Stimulated activated CD4-positive, alpha-beta T cell treated with anti-CD3 and anti-CD28 coated beads, Interleukin-15, amount 100 ng/mL, for 24 hours (primary cell): ENCODE measurements around the gene SLC22A2.
"Not testable (repeated sequence)": the region's sequence is repeated elsewhere in the genome, so short reads cannot be mapped to it uniquely, and the experiment has no call there.

Experiments
- DNase-seq: peaks from one replicate; pipeline ENCODE4 v3.0.0-alpha.2; 2020

The SLC22A2 gene

GRCh38 chr6:160258346-160259142, at the start of gene SLC22A2:
Gene SLC22A2, minus strand, starts transcription at chr6:160258821. Its CDS starts 64 bp downstream, at chr6:160258757.
- DNase-seq, result no peak

DNA sequence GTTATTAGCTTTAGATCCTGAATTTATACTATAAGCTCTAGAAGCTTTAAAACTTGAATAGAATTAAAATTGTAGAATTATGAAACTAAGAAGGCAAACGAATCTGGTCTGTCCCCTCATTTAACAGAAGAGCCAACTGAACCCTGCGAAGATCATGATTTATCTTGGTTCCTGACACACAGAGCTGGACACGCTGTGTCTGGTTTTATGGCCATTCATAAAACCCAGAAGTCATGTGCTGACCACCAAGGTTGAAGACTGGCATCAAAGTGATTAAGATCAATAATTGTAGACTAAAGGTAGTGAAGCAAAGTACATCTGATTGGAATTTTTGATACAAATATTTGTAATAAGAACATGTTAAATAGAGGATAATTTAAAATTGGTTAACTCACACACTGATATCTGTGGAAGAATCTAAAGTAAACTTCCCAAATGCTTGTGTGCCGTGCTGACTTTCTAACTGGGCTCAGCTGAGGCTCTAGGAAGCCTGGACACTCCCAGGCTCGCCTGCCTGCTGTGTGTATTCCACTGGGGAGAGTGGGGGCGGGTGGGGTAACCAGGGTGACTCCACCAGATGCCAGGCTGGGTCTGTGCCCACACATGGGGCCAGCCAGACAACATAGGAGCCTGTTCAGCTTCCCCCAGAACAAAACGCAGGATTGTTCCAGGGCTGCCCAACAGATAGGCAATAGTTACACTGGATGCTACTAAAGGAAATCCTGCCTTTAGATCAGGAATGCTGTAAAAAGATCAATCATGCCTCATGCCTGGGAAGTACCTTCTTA, 47.5 kb upstream of the SLC22A2 start:
- no peak for DNase-seq

- DNase-seq, result no peak
These were observed 45.2 kb upstream of the SLC22A2 start for GRCh38 chr6:160303806-160304205.

DNA sequence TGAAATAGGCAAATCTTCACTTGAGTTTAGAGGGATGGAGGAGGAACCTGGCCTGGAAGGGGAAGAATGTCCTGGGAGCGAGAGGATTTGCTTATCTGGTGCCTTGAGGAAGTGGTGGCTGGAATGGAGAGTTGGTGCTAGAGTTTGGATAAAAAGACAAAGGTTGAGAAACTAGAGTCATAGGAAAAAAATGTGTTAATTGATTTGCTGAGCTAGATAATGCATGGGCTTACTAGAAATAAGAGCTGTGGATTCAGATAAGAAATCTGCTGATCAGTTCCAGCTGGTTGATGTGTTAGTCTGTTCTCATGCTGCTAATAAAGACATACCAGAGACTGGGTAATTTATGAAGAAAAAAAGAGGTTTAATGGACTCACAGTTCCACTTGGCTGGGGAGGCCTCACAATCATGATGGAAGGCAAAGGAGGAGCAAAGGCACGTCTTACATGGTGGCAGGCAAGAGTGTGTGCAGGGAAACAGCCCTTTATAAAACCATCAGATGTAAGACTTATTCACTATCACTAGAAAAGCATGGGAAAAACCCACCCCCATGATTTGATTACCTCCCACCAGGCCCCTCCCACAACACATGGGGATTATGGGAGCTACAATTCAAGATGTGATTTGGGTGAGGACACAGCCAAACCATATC, 43.9 kb upstream of the SLC22A2 start:
- not testable (repeated sequence) for DNase-seq

DNA sequence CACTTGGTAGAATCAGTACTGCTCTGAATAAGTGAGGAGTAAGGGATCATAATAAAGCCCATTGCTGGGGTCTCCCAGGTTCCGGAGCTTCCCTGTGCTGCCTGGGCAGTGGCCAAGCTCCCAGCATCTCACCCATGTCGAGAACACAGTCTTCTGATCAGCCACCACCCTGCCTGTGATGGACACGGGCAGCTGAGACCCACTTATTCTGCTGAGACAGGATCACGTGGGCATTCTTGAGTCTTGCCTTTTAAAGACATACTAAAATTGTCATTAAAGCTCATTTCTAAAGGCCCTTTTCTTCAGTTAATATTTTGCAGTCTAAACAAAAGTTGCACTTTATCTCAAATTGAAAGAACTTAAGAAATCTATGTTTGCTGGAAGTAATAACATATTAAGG, 42.7 kb upstream of the SLC22A2 start:
- no peak for DNase-seq

DNA sequence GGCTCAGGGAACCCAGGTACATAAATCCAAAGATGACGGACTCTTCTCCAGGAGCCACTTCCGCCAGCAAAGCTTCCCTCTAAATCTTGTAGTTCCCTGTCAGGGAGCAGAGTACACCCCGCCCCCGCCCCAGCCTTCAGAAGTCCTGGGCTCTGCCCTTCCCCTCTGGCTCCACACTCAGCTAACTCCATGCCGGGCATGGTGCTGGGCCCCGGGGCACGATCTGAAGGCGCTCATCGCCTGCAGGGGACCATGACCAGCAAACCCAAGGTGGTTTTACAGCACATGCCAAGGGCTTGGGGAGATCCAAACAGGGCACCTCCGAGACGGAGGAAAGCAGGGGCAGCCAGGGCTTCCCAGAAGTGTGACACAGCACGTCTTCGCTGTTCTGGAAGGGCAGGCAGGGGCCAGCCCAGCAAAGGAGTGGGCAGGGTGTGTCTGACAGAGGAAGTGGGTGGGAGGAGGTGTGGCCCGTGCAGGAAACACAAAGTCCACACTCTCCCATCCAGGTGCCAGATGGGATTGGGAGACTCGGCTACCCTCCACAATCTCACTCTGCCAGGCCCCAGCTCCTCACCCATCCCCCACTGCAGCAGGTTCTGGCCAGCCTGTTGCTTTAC, 41.6 kb upstream of the SLC22A2 start:
- no peak for DNase-seq

GRCh38 chr6:160299559-160299958, 40.9 kb upstream of the SLC22A2 start:
- DNase-seq, result no peak

DNA sequence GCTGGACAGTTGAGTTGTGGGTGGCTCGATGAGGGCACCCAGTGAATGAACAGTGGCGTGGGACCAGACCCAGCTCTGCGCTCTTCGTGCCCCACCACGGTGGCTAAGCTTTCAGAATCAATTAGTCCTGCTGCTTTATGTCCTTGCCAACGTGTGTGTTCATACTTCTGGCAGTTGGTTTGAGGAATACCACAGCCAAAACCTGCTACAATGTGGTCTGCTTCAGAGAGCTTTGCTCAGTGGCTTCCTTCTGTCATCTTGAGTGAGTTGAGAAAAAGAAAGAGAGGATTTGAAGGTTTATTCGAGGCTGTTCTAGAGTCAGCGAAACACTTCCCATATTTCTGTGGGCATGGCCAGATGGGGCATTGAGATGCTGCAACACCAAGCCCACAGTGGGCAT, 39.5 kb upstream of the SLC22A2 start:
- no peak for DNase-seq

- no peak for DNase-seq
These were observed 38.7 kb upstream of the SLC22A2 start for GRCh38 chr6:160297310-160297709.

DNA sequence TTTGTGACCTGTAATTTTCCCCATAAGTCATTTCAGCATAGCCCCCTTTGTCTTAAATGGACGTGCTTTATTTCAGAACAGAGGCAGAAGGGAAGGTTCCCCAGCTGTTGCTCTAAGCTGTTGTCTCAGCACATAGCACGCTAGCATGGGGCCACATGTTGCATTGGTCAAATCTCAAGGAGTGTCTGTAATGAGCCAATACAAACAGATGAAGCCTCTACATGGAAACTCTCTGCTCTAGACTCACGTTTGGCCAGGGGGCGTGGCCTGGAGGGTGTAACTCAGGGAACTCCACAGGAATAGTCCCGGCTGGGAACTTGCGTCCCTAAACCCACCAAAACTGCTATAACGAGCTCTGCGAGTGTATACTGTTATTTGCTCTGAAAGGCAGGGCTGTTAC, 35.2 kb upstream of the SLC22A2 start:
- no peak for DNase-seq

GRCh38 chr6:160285541-160286105, 27.0 kb upstream of the SLC22A2 start:
- DNase-seq, result no peak

DNA sequence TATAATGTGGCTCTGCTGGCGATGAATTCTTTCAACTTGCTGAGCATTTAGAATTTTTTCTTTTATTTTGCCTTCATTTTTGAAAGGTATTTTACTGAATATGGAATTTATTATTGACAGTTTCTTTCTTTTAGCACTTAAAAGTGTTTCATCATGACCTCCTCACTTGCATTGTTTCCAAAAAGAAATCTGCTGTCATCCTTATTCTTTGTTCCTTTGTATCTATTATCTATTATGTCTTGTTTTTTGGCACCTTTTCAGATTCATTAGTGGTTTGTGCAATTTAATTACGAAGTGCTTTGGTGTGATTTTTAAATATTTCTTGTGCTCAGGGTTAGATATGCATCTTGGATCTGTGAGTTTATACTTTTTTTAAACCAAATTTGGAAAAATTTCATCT, 26.0 kb upstream of the SLC22A2 start:
- no peak for DNase-seq

DNA sequence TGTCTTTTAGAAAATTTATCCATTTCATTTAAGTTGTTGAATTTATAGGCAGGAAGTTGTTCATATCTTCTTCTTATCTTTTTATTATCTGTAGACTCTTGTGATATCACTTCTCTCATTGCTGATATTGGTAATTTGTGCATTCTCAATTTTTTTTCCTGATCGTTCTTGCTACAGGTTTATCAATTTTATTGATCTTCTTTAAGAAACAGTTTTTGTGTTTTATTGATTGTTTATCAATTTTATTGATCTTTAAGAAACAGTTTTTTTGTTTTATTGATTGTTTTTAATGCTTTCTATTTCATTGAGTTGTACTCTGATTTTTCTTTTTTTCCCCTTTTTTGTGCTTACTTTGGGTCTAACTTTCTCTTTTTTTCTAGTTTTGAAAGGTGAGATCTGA, 23.8 kb upstream of the SLC22A2 start:
- no peak for DNase-seq

GRCh38 chr6:160279850-160280249, 21.2 kb upstream of the SLC22A2 start:
- DNase-seq, result no peak

DNA sequence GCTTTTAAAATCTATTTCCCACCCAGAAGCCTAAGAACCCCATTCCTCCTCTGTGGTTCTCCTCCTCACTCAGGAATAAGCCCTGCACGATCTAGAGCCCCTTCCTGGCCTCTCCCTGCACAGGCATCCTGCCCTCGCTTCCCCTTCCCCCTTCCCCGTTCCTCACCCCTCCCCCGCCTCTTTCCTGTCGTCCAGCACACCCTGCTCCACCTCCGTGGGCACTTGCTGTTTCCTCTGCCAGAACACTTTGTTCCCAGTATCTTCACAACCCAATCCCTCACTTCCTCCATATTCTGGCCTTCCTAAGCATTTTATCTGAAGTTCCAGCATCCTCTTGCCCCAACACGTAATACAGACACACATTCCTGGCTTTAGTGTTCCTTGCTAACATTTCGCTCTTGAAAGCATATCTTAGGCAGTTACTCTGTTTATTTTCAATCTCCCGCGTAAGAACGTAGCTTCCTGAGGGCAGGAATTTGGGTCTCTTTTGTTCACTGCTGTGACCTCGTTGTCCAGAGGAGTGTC, 20.2 kb upstream of the SLC22A2 start:
- no peak for DNase-seq

- DNase-seq, result no peak
These were observed 19.7 kb upstream of the SLC22A2 start for GRCh38 chr6:160278311-160278710.

- DNase-seq, result no peak
These were observed 18.9 kb upstream of the SLC22A2 start for GRCh38 chr6:160277546-160277945.

- DNase-seq, result no peak
These were observed 18.5 kb upstream of the SLC22A2 start for GRCh38 chr6:160277144-160277543.

GRCh38 chr6:160276126-160276525, 17.5 kb upstream of the SLC22A2 start:
- no peak for DNase-seq

DNA sequence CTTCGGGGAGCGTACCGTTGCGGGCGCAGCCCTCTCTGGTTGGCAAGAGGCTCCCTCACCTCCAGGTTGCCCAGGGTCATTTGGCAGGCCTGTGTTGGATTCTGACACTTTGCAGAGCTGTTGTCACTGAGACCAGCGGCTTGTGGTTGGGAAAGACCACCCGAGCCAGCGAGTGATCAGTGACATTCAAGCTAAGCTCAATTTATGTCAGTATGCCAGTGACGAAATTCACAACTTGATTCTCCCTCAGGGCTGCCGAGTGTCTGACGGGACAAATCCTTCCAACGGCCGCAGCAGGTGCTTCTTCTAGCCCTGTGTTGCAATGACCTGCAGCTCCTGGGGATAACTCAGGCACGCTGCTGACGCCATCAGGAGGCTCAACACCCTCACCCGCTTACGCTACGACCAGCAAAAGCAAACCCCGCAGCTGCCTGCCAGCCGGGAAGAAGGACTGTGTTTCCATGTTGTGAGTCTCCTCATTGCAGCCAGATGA, 16.9 kb upstream of the SLC22A2 start:
- DNase-seq, result no peak

DNA sequence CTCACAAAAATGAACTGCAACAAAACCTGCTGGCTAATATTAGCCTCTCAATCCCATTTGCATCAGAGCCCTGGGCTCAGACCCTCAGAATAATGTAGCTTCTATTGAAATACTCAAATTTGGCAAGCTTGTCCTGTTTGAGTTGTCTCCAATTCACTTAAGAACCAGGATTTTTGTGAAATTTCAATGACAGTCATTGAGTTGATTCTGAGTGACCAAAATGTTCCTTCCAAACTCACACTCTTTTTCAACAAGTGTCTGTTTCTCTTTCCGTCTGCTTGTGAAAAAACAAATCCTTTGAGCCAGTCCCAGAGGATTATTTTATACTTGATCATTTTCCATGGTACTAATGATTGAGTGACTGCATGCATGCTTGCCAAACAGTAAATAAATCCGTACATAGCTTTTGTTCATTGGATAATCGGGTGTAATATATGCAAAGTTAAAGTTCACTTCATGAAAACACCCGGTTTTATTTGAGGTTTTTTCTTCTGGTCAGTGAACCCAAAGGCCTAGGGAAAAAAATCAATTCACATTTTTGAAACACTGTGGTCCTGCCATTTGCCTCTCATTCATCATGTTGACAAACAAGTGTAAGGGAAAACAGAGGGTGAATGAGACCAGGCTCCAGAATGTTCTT, 16.4 kb upstream of the SLC22A2 start:
- no peak for DNase-seq

- no peak for DNase-seq
These were observed 15.1 kb upstream of the SLC22A2 start for GRCh38 chr6:160273750-160274149.
